K562 (cell line): ENCODE measurements around the gene LSM4.

ENCODE experiments used
- CHD1 ChIP-seq: fragments of 200-600 bp; sonication (generic); IDR thresholded peaks from one replicate; pipeline ENCODE4 v1.6.1; 2012; ENCODE audit warnings: mild to moderate bottlenecking, moderate library complexity, low read length, inconsistent platforms
- E2F3 ChIP-seq: fragments of 250-450 bp; sonication (Bioruptor Pico); IDR thresholded peaks from 2 replicates; pipeline ENCODE4 v1.4.0; 2020; ENCODE audit warnings: mild to moderate bottlenecking
- ELF2 ChIP-seq: fragments of 250-450 bp; sonication (Bioruptor Pico); IDR thresholded peaks from 2 replicates; pipeline ENCODE4 v1.5.0; 2021; ENCODE audit warnings: mild to moderate bottlenecking
- POLR2A ChIP-seq: fragments of 450-650 bp; conservative IDR thresholded peaks from 2 replicates; pipeline ENCODE4 v1.6.1; 2016
- SRSF1 ChIP-seq: fragments of 200-400 bp; formaldehyde crosslinking; IDR thresholded peaks from 2 replicates; pipeline ENCODE4 v1.6.1; 2017; ENCODE audit warnings: mild to moderate bottlenecking, low read depth, low read length, moderate library complexity
- ZNF77 ChIP-seq: fragments of 250-450 bp; sonication (Bioruptor Pico); IDR thresholded peaks from 2 replicates; pipeline ENCODE4 v1.5.0; 2020
- TF ChIP-seq, protein P1 (sequence below): fragments of 250-450 bp; sonication (Bioruptor Pico); IDR thresholded peaks from 2 replicates; pipeline ENCODE4 v1.5.0; 2020; ENCODE audit warnings: mild to moderate bottlenecking
- TF ChIP-seq, protein P2 (sequence below): sonication (generic); formaldehyde crosslinking; IDR thresholded peaks from 2 replicates; pipeline ENCODE4 v1.8.0; 2022; ENCODE audit warnings: missing genetic modification reagents, mild to moderate bottlenecking, borderline replicate concordance
- TF ChIP-seq, protein P3 (sequence below): fragments of 450-650 bp; IDR thresholded peaks from 2 replicates; pipeline ENCODE4 v1.6.1; 2016
- TF ChIP-seq, protein P4 (sequence below): sonication (generic); formaldehyde crosslinking; IDR thresholded peaks from 2 replicates; pipeline ENCODE4 v1.8.1; 2022; ENCODE audit warnings: missing genetic modification reagents
- TF ChIP-seq, protein P5 (sequence below): IDR thresholded peaks from 3 replicates; pipeline ENCODE4 v1.6.1; 2011; ENCODE audit warnings: borderline replicate concordance, mild to moderate bottlenecking; ENCODE audit not compliant: insufficient read length, insufficient read depth

DNA sequence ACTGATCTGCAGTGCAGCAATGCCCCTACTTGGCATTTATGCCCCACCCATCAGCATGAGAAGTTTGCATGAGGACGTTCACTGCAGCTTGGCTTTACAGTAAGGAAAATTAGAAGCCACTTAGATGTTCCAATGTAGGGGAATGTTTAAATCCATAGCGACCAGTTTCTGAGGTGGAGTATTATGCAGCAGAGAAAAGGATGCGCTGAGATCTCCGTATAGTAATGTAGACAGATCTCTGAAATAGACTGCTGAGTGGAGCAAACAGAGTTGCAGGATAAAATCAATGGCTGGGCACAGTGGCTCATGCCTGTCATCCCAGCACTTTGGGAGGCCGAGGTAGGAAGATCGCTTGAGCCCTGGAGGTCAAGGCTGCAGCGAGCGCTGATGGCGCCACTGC lies 27.6 kb upstream of the LSM4 start:
- TF ChIP-seq, protein P1, sequence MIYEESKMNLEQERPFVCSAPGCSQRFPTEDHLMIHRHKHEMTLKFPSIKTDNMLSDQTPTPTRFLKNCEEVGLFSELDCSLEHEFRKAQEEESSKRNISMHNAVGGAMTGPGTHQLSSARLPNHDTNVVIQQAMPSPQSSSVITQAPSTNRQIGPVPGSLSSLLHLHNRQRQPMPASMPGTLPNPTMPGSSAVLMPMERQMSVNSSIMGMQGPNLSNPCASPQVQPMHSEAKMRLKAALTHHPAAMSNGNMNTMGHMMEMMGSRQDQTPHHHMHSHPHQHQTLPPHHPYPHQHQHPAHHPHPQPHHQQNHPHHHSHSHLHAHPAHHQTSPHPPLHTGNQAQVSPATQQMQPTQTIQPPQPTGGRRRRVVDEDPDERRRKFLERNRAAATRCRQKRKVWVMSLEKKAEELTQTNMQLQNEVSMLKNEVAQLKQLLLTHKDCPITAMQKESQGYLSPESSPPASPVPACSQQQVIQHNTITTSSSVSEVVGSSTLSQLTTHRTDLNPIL (CRISPR knock-in tag) = no peak
- TF ChIP-seq ZNF77 (CRISPR knock-in tag) (no peak), POLR2A (no peak), E2F3 (CRISPR knock-in tag) (no peak), SRSF1 (no peak), ELF2 (CRISPR knock-in tag) (no peak), CHD1 (no peak)
- TF ChIP-seq, protein P2, sequence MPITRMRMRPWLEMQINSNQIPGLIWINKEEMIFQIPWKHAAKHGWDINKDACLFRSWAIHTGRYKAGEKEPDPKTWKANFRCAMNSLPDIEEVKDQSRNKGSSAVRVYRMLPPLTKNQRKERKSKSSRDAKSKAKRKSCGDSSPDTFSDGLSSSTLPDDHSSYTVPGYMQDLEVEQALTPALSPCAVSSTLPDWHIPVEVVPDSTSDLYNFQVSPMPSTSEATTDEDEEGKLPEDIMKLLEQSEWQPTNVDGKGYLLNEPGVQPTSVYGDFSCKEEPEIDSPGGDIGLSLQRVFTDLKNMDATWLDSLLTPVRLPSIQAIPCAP (CRISPR knock-in tag) = no peak
- TF ChIP-seq, protein P3, sequence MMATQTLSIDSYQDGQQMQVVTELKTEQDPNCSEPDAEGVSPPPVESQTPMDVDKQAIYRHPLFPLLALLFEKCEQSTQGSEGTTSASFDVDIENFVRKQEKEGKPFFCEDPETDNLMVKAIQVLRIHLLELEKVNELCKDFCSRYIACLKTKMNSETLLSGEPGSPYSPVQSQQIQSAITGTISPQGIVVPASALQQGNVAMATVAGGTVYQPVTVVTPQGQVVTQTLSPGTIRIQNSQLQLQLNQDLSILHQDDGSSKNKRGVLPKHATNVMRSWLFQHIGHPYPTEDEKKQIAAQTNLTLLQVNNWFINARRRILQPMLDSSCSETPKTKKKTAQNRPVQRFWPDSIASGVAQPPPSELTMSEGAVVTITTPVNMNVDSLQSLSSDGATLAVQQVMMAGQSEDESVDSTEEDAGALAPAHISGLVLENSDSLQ = no peak
- TF ChIP-seq, protein P4, sequence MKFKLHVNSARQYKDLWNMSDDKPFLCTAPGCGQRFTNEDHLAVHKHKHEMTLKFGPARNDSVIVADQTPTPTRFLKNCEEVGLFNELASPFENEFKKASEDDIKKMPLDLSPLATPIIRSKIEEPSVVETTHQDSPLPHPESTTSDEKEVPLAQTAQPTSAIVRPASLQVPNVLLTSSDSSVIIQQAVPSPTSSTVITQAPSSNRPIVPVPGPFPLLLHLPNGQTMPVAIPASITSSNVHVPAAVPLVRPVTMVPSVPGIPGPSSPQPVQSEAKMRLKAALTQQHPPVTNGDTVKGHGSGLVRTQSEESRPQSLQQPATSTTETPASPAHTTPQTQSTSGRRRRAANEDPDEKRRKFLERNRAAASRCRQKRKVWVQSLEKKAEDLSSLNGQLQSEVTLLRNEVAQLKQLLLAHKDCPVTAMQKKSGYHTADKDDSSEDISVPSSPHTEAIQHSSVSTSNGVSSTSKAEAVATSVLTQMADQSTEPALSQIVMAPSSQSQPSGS (CRISPR knock-in tag) = no peak
- TF ChIP-seq, protein P5, sequence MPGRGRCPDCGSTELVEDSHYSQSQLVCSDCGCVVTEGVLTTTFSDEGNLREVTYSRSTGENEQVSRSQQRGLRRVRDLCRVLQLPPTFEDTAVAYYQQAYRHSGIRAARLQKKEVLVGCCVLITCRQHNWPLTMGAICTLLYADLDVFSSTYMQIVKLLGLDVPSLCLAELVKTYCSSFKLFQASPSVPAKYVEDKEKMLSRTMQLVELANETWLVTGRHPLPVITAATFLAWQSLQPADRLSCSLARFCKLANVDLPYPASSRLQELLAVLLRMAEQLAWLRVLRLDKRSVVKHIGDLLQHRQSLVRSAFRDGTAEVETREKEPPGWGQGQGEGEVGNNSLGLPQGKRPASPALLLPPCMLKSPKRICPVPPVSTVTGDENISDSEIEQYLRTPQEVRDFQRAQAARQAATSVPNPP = no peak
